DMS79 treated with DMSO at 0.1 percent for 48 hours (cell line): ENCODE data around the gene ANAPC1.
A peak's percentile ranks its signal among the peaks of the same experiment; 100 is the strongest.
"Not testable (repeated sequence)": the region's sequence is repeated elsewhere in the genome, so short reads cannot be mapped to it uniquely, and the experiment has no call there.

Experiments
- DNase-seq: peaks from one replicate; lab custom pipeline; 2025; lab: John Stamatoyannopoulos, UW

ANAPC1 gene

GRCh38 chr2:111883661-111884591 is at the start of gene ANAPC1:
TSS of gene ANAPC1 (minus strand) at chr2:111884193. CDS start at chr2:111880825, 3,368 bp downstream.
- DNase-seq, result peak; percentile 83

- DNase-seq, result no peak
Observed at GRCh38 chr2:111932841-111933291, 48.9 kb upstream of the ANAPC1 start.

- DNase-seq, result no peak
Observed at GRCh38 chr2:111930875-111931274, 46.9 kb upstream of the ANAPC1 start.

GRCh38 chr2:111930409-111930808 is 46.4 kb upstream of the ANAPC1 start:
- DNase-seq, result no peak

DNA sequence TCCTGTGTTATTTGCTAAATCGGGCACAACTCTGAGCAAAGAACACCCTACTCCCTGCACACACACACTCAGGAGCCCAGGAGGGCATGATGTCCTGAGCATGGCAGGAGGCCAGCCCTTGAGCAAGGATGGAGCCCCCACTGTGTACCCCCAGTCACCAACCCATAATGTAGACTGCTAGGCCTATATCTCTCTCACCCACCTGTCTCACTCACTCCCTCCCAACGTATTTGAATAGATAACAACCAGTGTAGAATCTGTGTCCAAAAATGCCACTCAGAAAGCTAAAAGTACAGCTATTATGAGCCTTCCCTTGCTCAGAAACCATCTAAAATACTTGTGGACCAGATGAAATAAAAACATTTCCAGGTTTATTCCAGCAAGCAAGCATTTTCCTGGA is 43.7 kb upstream of the ANAPC1 start:
- no peak for DNase-seq

GRCh38 chr2:111924617-111925107 is 40.7 kb upstream of the ANAPC1 start:
- DNase-seq, result no peak

GRCh38 chr2:111923276-111923804 is 39.3 kb upstream of the ANAPC1 start:
- no peak for DNase-seq

DNA sequence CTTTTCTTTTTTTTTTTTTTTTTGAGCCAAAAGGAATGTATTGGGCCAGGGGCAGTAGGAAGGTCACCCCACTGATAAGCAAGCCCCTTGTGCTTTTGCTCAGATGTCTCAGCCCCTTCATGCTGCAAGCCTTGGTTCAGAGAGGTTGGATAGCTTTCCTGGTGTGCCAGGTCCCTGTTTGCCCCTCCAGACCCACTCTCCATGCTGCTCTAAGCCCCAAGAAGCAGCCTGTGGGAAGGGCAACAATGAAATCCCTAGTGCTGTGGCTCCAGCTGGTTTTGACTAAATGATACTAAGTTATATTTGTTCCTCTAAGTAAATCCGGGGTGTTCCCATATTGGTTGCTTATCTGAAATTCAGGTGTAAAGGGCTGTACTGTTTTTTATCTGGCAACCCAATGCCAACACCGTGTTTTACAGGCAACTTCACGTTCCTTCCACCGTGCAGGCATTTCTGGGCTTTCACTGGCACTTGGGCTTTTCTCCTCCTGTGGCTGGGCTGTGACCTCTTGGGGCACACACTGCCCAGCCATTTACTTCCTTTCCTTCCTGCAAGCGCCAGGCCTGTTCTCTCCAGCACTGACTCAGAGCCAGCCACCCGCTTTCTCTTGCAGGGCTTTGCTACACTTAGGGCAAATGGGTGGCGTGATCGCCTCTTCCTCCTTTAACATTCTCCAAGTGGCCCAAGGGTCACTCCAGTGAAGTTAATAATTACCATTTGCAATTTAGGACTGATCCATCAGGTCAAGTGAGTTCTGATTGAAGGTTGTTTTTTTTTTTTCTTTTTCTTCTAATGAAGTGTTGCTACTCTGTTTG is 36.0 kb upstream of the ANAPC1 start:
- no peak for DNase-seq

DNA sequence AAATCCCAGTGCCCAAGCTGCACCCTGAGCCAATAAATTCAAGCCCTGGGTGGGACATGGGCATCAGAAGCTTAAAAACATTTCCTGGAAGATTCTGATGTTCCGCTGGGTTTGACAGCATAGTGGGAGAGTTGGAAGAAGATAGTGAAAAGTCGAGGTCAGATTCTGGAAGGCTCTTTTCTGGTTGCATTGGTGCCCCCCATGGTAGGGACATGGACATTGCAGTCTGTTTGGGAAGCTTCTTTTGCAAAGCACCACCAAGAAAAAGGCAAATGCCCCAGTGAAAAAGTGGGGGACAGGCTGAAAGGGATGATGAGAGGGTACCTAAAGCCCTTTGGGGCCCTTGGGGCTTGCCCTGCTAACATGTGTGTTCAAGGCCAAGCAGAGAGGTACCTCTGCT is 35.4 kb upstream of the ANAPC1 start:
- no peak for DNase-seq

GRCh38 chr2:111918383-111918806 is 34.4 kb upstream of the ANAPC1 start:
- DNase-seq, result no peak

DNA sequence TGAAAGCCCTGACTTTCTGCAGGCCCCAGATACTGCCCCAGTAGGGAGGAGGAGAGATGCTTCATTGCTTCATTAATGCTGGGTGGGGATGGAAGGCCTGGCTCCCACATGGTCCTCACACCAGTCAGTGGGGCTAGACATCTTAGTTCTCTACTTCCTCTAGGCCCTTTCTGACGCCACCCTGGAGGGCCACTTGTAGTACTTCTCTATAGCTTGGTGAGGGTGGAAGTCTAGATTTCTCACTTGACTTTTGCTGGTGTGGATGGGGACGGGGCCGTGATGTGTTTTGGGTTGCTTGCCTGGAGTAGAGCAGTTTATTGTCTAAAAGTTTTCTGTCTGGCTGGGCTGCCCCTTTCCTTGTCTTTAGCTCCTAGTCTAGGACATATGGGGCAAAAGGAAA is 33.1 kb upstream of the ANAPC1 start:
- no peak for DNase-seq

DNA sequence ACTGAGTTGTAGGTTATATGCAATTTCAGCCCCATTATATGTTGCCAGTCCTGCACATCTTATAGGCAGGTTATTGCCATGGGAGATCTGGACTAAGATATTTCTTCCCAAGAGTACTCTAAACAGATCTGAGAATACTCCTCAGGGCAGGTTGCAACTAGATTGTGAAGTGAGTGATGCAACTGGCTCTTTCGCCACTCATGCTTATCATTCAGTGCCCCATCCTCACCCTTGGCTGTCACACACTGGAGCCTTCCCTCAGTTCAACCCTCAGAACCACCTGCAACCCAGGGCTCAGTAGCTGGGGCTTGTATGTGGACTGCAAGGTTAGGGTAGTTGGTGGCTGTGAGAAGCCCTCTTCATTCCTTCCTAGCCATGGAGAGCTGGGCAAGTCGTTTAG is 28.6 kb upstream of the ANAPC1 start:
- DNase-seq, result peak; percentile 38

DNA sequence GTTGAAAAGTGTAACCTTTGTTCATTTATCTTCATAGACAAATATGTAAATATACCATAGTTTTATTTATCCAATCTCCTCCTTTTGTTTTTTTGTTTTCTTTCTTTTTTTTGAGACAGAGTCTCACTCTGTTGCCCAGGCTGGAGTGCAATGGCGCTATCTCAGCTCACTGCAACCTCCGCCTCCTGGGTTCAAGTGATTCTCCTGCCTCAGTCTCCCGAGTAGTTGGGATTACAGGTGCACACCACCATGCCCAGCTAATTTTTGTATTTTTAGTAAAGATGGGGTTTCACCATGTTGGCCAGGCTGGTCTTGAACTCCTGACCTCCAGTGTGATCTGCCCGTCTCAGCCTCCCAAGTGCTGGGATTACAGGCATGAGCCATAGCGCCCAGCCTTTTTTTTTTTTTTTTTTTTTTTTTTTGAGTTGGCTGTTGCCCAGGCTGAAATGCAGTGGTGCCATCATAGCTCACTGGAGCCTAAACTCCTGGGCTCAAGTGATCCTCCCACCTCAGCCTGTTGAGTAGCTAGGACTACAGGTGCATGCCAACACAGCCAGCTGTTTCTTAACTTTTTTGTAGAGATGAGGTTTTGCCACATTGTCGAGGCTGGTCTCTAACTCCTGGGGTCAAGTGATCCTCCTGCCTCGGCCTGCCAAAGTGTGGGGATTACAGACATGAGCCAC is 27.4 kb upstream of the ANAPC1 start:
- not testable (repeated sequence) for DNase-seq

GRCh38 chr2:111910609-111911277 is 26.8 kb upstream of the ANAPC1 start:
- peak; percentile 49 for DNase-seq

- not testable (repeated sequence) for DNase-seq
Observed at GRCh38 chr2:111909997-111910396, 26.0 kb upstream of the ANAPC1 start.

DNA sequence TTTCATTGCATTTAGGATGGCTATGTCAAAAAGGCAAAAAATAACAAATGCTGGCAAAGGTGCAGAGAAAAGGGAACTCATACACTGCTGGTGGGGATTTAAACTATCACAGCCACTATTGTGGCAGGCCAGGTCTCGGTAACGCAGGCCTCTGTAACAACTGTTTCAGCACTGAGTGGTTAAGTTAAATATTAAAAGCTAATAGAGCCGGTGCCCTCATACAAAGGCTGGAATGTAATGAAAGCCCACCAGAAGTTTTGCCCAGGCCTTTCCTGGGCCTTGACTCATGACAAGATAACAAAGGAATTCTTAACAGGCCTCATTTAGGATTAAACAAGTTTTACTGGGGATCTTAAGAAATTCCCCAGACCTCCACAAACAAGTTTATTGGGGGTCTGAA is 25.1 kb upstream of the ANAPC1 start:
- DNase-seq, result no peak

DNA sequence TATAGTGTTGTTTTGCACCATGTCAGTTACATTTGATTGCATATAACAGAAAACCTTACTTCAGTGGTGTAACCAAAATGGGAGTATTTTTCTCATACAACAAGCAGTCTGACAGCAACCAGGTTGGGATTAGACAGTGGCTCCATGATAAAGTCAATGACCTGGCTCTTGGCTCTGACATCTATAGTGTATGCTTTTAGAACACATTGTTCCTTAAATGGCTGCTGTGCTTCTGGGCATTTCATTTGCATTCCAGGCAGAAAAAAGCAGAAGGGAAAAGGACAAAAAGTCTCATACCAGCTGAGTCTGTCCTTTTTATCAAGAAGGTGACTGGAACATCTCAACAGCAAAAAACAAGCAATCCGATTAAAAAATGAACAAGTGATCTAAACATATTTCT is 24.6 kb upstream of the ANAPC1 start:
- no peak for DNase-seq

- DNase-seq, result peak; percentile 43
Observed at GRCh38 chr2:111905990-111906735, 22.2 kb upstream of the ANAPC1 start.

GRCh38 chr2:111905475-111905869 is 21.5 kb upstream of the ANAPC1 start:
- DNase-seq, result not testable (repeated sequence)

DNA sequence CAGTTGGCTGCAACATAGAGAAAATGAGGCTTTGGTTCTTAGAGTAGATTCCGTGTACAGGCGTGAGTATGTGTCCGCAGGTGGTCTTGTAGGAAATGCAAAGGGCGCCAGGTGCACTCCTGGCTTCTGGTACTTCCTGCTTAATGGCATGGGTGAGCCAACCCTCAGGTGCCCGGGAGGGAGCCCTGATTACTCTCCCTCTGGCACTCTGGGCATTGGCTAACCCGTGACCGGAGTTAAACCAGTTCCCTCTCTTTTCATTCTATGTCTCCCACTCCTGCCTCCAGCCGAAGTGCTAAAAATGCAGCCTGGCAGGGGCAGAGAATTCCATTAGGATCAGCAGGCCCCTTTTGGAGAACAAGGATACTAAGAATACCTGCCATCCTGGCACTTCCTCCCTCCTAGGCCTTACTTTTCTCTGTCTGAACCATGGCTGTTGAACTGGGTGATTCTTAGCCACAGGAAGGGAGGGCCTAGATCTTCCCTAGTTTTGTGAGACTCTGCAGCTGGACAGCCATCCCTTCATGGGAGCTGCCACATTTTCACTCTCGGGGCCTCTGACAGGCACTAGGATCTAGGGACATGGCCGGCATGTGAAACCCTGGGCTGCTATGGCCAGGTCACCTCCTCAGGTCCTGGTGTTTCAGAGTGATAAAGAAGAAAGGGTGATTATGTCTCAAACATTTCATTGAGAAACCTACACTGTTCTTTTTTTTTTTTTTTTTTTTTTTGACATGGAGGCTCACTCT is 20.9 kb upstream of the ANAPC1 start:
- no peak for DNase-seq
